A549 (cell line): ENCODE measurements around the gene KPNA3.

Experiments used
- NR3C1 ChIP-seq: fragments of >200 bp; sonication (Bioruptor Twin); formaldehyde crosslinking; IDR thresholded peaks from 3 replicates; pipeline ENCODE4 v1.6.1; 2017
- TF ChIP-seq, protein P1 (sequence below): fragments of 250-450 bp; sonication (Bioruptor Pico); IDR thresholded peaks from 2 replicates; pipeline ENCODE4 v1.5.0; 2021; ENCODE audit warnings: mild to moderate bottlenecking, moderate library complexity, borderline replicate concordance

DNA sequence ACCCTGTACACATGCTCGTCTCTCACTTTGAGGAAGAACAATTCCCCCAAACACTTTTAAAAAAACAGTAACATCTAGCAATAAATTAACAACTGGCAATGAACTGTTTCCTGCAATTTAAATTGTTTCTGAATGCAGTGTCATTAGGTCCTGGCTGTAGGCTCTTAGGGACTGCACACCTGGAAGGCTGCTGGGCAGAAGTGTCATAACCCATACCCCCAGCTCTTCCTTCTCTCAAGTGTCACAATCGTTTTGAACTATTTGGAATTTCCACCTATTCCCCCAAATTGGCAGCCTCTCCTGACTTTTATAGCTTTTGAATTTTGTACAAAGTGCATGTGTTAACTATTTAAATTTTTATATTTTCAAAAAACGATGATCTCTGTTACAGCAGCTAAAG, 38.2 kb upstream of the KPNA3 start:
- TF ChIP-seq, protein P1, sequence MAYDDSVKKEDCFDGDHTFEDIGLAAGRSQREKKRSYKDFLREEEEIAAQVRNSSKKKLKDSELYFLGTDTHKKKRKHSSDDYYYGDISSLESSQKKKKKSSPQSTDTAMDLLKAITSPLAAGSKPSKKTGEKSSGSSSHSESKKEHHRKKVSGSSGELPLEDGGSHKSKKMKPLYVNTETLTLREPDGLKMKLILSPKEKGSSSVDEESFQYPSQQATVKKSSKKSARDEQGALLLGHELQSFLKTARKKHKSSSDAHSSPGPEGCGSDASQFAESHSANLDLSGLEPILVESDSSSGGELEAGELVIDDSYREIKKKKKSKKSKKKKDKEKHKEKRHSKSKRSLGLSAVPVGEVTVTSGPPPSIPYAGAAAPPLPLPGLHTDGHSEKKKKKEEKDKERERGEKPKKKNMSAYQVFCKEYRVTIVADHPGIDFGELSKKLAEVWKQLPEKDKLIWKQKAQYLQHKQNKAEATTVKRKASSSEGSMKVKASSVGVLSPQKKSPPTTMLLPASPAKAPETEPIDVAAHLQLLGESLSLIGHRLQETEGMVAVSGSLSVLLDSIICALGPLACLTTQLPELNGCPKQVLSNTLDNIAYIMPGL (CRISPR knock-in tag): no peak
- no peak for TF ChIP-seq NR3C1
